H1 (cell line): ENCODE data around the gene DHRS2. TPM values are rescaled to one million over a fixed set of nuclear protein-coding genes. Genes with fewer than 3 reads are reported as not detected.

Source experiments
- CTCF ChIA-PET: fragments of 300-600 bp; sonication (Branson Sonifier 250); formaldehyde crosslinking; loops from one replicate; lab custom pipeline; 2021; ENCODE audit not compliant: partially characterized antibody; lab: Charles Lee
- POLR2A ChIA-PET: fragments of 300-600 bp; sonication (Branson Sonifier 250); formaldehyde crosslinking; loops from one replicate; lab custom pipeline; 2021; ENCODE audit warnings: inconsistent platforms; ENCODE audit not compliant: partially characterized antibody; lab: Charles Lee
- DNase-seq, 2 experiments: peaks; one replicate each; pipeline versions ENCODE4 v3.0.0 to v3.0.0-alpha.2; 2010 to 2022; ENCODE audit warnings: low spot score in 2 of 2, low read depth in 1 of 2, mixed read lengths in 1 of 2
- FAIRE-seq: peaks from 2 replicates; lab custom pipeline; 2011; peaks lifted over from hg19 to GRCh38; lab: Jason Lieb, UNC
- H2AFZ ChIP-seq: 2 replicates; pipeline ENCODE4 v1.8.1; 2012; ENCODE audit warnings: low read length, inconsistent platforms
- H2AK5ac ChIP-seq: 2 replicates; pipeline ENCODE4 v1.6.1; 2013; ENCODE audit warnings: low read depth, low read length
- H2BK120ac ChIP-seq: replicated peaks from 2 replicates; pipeline ENCODE3; 2013; ENCODE audit warnings: low read depth, low read length, inconsistent platforms
- H2BK12ac ChIP-seq: 2 replicates; pipeline ENCODE4 v1.6.1; 2013; ENCODE audit warnings: low read depth, low read length
- H2BK15ac ChIP-seq: 2 replicates; pipeline ENCODE4 v1.6.1; 2013; ENCODE audit warnings: low read length
- H2BK20ac ChIP-seq: 2 replicates; pipeline ENCODE4 v1.6.1; 2013; ENCODE audit warnings: low read length
- H2BK5ac ChIP-seq: 2 replicates; pipeline ENCODE4 v1.6.1; 2013; ENCODE audit warnings: low read depth, low read length
- H3K14ac ChIP-seq: 2 replicates; pipeline ENCODE4 v1.6.1; 2013; ENCODE audit warnings: inconsistent platforms; ENCODE audit not compliant: insufficient read length
- H3K18ac ChIP-seq: 2 replicates; pipeline ENCODE4 v1.6.1; 2013; ENCODE audit warnings: low read length; ENCODE audit errors: extremely low read depth
- H3K23ac ChIP-seq: 2 replicates; pipeline ENCODE4 v1.6.1; 2013; ENCODE audit warnings: inconsistent platforms; ENCODE audit not compliant: insufficient read length
- H3K23me2 ChIP-seq: 2 replicates; pipeline ENCODE4 v1.6.1; 2013; ENCODE audit warnings: low read depth, low read length
- H3K27ac ChIP-seq: 2 replicates; pipeline ENCODE4 v1.6.1; 2011; ENCODE audit warnings: low read depth, low read length, inconsistent platforms
- H3K27me3 ChIP-seq, 4 experiments: replicated peaks in 1 of 4; 1 replicate in 1 of 4; 2 replicates in 3 of 4; pipeline versions ENCODE4 v1.6.1 to v1.8.1; 2011 to 2013; ENCODE audit warnings: low read length in 3 of 4, mild to moderate bottlenecking in 3 of 4, inconsistent platforms in 2 of 4, mixed read lengths in 2 of 4, moderate library complexity in 1 of 4; ENCODE audit not compliant: control insufficient read depth in 3 of 4, insufficient read depth in 3 of 4; ENCODE audit errors: extremely low read depth in 1 of 4
- H3K36me3 ChIP-seq, 4 experiments: 2 replicates each; pipeline versions ENCODE4 v1.6.1 to v1.8.1; 2011 to 2013; ENCODE audit warnings: mild to moderate bottlenecking in 4 of 4, low read length in 3 of 4, moderate library complexity in 2 of 4, control low read depth in 1 of 4, inconsistent platforms in 1 of 4; ENCODE audit not compliant: insufficient read depth in 4 of 4, control insufficient read depth in 2 of 4
- H3K4ac ChIP-seq: replicated peaks from 2 replicates; pipeline ENCODE3; 2013; ENCODE audit warnings: low read length, low read depth, mixed read lengths, inconsistent platforms; ENCODE audit not compliant: insufficient read length
- H3K4me1 ChIP-seq, 4 experiments: replicated peaks in 1 of 4; 1 replicate in 1 of 4; 2 replicates in 3 of 4; pipeline versions ENCODE4 v1.6.1 to v1.8.1; 2011 to 2013; ENCODE audit warnings: low read length in 3 of 4, inconsistent platforms in 2 of 4, mixed read lengths in 1 of 4; ENCODE audit not compliant: insufficient read depth in 4 of 4, control insufficient read depth in 3 of 4
- H3K4me2 ChIP-seq, 2 experiments: 2 replicates each; pipeline versions ENCODE4 v1.6.1 to v1.8.1; 2011 to 2013; ENCODE audit warnings: low read depth in 2 of 2, low read length in 2 of 2, control low read depth in 1 of 2, inconsistent platforms in 1 of 2, mild to moderate bottlenecking in 1 of 2; ENCODE audit not compliant: insufficient read depth in 1 of 2
- H3K4me3 ChIP-seq, 4 experiments: fragments of 200-600, 300-600 bp in 1 of 4; sonication (generic), shearing (Covaris generic), sonication (Bioruptor Twin) in 1 of 4; 2 replicates each; pipeline versions ENCODE4 v1.5.1 to v1.8.1; 2011 to 2016; ENCODE audit warnings: low read length in 4 of 4, low read depth in 3 of 4, control low read depth in 2 of 4, inconsistent platforms in 2 of 4, mild to moderate bottlenecking in 2 of 4, mixed read lengths in 1 of 4, moderate library complexity in 1 of 4; ENCODE audit not compliant: insufficient read depth in 2 of 4; ENCODE audit errors: extremely low read depth in 1 of 4
- H3K56ac ChIP-seq: replicated peaks from 2 replicates; pipeline ENCODE3; 2013; ENCODE audit warnings: low read depth, mild to moderate bottlenecking, mixed read lengths, low read length, inconsistent platforms; ENCODE audit not compliant: insufficient read length
- H3K79me1 ChIP-seq: 2 replicates; pipeline ENCODE4 v1.6.1; 2013; ENCODE audit warnings: low read depth, low read length, control low read depth
- H3K79me2 ChIP-seq, 2 experiments: 2 replicates each; pipeline versions ENCODE4 v1.6.1 to v1.8.1; 2012 to 2013; ENCODE audit warnings: low read length in 2 of 2, mild to moderate bottlenecking in 2 of 2, inconsistent platforms in 1 of 2; ENCODE audit not compliant: insufficient read depth in 2 of 2, control insufficient read depth in 1 of 2
- H3K9ac ChIP-seq, 4 experiments: replicated peaks in 1 of 4; 1 replicate in 1 of 4; 2 replicates in 3 of 4; pipeline versions ENCODE4 v1.6.1 to v1.8.1; 2011 to 2013; ENCODE audit warnings: low read depth in 3 of 4, low read length in 3 of 4, control low read depth in 2 of 4, mild to moderate bottlenecking in 2 of 4, moderate library complexity in 2 of 4, inconsistent platforms in 1 of 4; ENCODE audit errors: extremely low read depth in 1 of 4
- H3K9me3 ChIP-seq, 2 experiments: 2 replicates each; pipeline versions ENCODE4 v1.6.1 to v1.8.1; 2012 to 2013; ENCODE audit warnings: mild to moderate bottlenecking in 2 of 2, moderate library complexity in 2 of 2, control low read depth in 1 of 2, inconsistent platforms in 1 of 2, low read depth in 1 of 2, low read length in 1 of 2, mixed read lengths in 1 of 2; ENCODE audit not compliant: insufficient read depth in 2 of 2
- H4K20me1 ChIP-seq, 2 experiments: replicated peaks in 1 of 2; 2 replicates each; pipeline versions ENCODE3 to v1.8.1; 2011 to 2013; ENCODE audit warnings: inconsistent platforms in 2 of 2, low read length in 2 of 2, mild to moderate bottlenecking in 1 of 2; ENCODE audit not compliant: insufficient read depth in 2 of 2, control insufficient read depth in 1 of 2
- H4K5ac ChIP-seq: 2 replicates; pipeline ENCODE4 v1.6.1; 2013; ENCODE audit warnings: low read length, low read depth, mixed read lengths, inconsistent platforms; ENCODE audit not compliant: insufficient read length
- H4K8ac ChIP-seq: 2 replicates; pipeline ENCODE4 v1.8.0; 2013; ENCODE audit warnings: mild to moderate bottlenecking, moderate library complexity, low read length, inconsistent platforms; ENCODE audit not compliant: insufficient read depth; ENCODE audit errors: extremely low read depth
- H4K91ac ChIP-seq: replicated peaks from 2 replicates; pipeline ENCODE3; 2013; ENCODE audit warnings: low read length, mixed read lengths, inconsistent platforms; ENCODE audit not compliant: insufficient read length
- HDAC2 ChIP-seq, 2 experiments: fragments of 300-600 bp in 1 of 2; sonication (generic) in 1 of 2; IDR thresholded peaks; 2 replicates each; pipeline ENCODE4 v1.6.1; 2011 to 2012; ENCODE audit warnings: low read depth in 2 of 2, low read length in 2 of 2, mild to moderate bottlenecking in 2 of 2, moderate library complexity in 2 of 2, borderline replicate concordance in 1 of 2, inconsistent platforms in 1 of 2
- YY1 ChIP-seq: IDR thresholded peaks from 2 replicates; pipeline ENCODE4 v1.6.1; 2011; ENCODE audit warnings: low read depth, mild to moderate bottlenecking, low read length
- WGBS, 2 experiments: shearing (Covaris generic) in 1 of 2; methylation state at CpG; one replicate each; pipeline versions ENCODE4 v1.1.6 to v1.1.7; 2013 to 2015; ENCODE audit warnings: low lambda C conversion rate in 2 of 2, mixed read lengths in 2 of 2, inconsistent platforms in 1 of 2, low coverage in 1 of 2, missing lambda C conversion rate in 1 of 2; ENCODE audit not compliant: insufficient replicate concordance in 2 of 2, insufficient coverage in 1 of 2, insufficient read length in 1 of 2; ENCODE audit errors: extremely low coverage in 1 of 2, missing lambda C conversion rate in 1 of 2; 5-methylcytosine and 5-hydroxymethylcytosine counted together
- polyA plus RNA-seq, 7 experiments: library from polyadenylated mRNA; depleted of rRNA in 3 of 7; stranded (reverse) in 5 of 7; unstranded in 2 of 7; fragments of >200 nt in 5 of 7; fragments of 200-250 nt in 2 of 7; gene quantifications; 1 replicate in 5 of 7; 2 replicates in 1 of 7; 4 replicates in 1 of 7; pipeline versions ENCODE4 v1.2.1 to v1.2.3, GENCODE V29; 2011 to 2013; ENCODE audit warnings: missing spikeins in 2 of 7, mixed read lengths in 2 of 7
- total RNA-seq: library from RNA; stranded (reverse); fragmentation: NEBNext Ultra II Directional; extraction: Animal tissue kit (Norgen Biotek cat#: 25700); gene quantifications from 2 replicates; pipeline ENCODE4 v1.2.1, GENCODE V29; 2021

Gene DHRS2
- total and polyA plus RNA-seq, 2 of the 8 experiments (the other 6 are each of a cell fraction or from before 2014, with no cell fraction given) = 1.1 to 3.5 TPM

DNA sequence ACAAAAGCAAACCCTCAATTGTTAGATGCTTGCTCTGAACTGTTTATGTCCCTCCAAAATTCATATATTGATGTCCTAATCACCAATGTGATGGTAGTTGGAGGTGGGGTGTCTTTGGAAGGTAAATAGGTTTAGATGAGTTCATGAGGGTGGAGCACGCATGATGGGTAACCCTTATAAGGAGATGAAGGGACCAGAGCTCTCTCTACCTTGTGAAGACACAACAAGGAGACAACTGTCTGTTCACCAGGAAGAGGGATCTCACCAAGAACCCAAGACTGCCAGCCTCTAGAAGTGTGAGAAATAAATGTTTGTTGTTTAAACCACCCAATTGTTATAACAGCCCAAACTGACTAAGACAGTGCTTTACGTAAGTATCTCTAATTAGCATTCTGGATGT lies 27.0 kb downstream of the DHRS2 start:
- Histone ChIP-seq H2AFZ (no peak overlapping the region), H4K91ac (no peak overlapping the region), H3K14ac (no peak overlapping the region), H2BK120ac (no peak overlapping the region), H3K9me3 (no peaks in the 10 kb centered on the region), H3K9ac (no peak overlapping the region), H3K27ac (no peak overlapping the region), H4K8ac (no peak overlapping the region), H2BK20ac (no peak overlapping the region), H3K79me2 (no peaks in the 10 kb centered on the region), H4K5ac (no peak overlapping the region), H3K23ac (no peak overlapping the region), H3K27me3 (no peaks in the 10 kb centered on the region), H4K20me1 (no peaks in the 10 kb centered on the region), H2AK5ac (no peak overlapping the region), H2BK12ac (no peak overlapping the region), H3K79me1 (no peaks in the 10 kb centered on the region), H3K4me2 (no peak overlapping the region), H3K18ac (no peak overlapping the region), H3K4me3 (no peak overlapping the region)
- no peak for FAIRE-seq
- DNase-seq = no peak
- WGBS, 2 experiments = 90% methylated on average over 2 of the region's 2 CpGs; no CpG with 5 or more reads in 1 of the 2 experiments
- TF ChIP-seq YY1 = no peak
- no peak for TF ChIP-seq HDAC2 (IDR thresholded peaks at IDR 0.05; ENCODE audit: borderline replicate concordance in 1 of 2, low read depth in 2 of 2, low read length in 2 of 2)
- TF ChIP-seq, all 59 proteins: peak for 0
- Histone ChIP-seq H3K23me2 (no peaks in the 10 kb centered on the region; the same call in 1 of the 2 replicates), H3K36me3 (no peaks in the 10 kb centered on the region), H2BK5ac (no peak overlapping the region), H3K4ac (no peak overlapping the region), H3K56ac (no peak overlapping the region), H3K4me1 (no peaks in the 10 kb centered on the region), H2BK15ac (no peak overlapping the region)
- ChIA-PET POLR2A (no interaction called here), CTCF (interaction anchor here (1.1 to 6.2 kb wide), 3 partner anchors 31 to 255 kb away, joined by 4 to 49 read pairs (median 5); no protein-coding TSS in a partner anchor)
